GM18907 (cell line): ENCODE measurements around the gene ZBTB39.

Source experiments
- ATAC-seq: cut with Tn5 transposase; IDR thresholded peaks from one replicate; pipeline ENCODE4 v1.9.1; 2021; ENCODE audit warnings: mild to moderate bottlenecking, moderate library complexity; ENCODE audit not compliant: unreplicated experiment

Gene ZBTB39

DNA sequence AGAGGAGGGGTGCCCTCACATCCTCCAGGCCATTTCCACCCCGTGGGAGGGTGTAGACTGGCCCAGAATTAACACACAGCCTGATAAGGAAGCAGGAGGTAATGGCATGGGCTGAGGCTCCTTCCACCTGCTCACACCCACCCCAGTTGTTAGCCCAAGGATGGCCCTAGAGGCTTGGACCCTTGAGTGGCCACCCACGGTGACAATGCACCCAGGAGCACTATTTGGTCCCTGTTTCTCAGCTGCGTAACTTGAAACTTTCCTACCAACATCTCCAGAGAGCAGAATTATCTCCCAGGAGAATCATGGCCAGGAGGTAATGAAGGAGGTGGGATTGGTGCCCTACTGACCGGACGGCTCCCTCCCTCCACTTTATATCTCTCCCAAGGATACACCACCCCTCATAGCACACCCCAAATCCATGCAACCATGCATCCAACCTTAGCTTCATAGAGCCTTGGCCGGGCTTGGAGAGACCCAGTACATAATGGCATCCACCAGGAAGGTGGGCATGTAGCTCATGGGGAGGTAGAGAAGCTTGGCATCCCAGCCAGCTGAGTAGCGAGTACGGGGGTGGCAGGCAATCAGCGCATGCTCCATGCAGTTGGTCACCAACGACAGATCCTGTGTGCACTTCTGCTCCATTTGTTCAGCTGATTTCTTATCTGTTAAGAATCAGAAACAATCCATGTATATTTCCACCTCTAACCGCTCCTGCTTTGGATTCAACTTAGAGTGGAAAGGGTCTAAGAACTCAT, 54.6 kb downstream of the ZBTB39 start:
- no peak for ATAC-seq

DNA sequence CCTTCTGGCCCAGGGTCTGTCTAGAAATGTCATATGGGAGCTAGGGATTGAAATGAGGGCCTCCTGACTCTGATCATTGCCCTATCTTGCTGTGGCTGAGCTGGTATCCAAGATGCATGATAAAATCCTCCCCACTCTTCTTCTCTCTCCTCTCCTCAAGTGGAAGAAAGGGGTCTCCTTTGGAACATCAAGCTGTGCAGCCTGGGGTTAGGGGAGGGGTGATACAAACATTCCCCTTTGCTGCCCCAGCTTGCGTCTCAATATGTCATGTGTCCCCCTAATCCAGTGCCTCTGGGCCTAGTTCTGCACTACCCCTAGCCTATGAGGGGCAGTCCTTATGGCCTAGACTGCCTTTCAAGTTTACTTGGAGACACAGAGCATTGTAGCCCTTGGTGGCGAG, 57.5 kb downstream of the ZBTB39 start:
- ATAC-seq = no peak
